D721Med (cell line): ENCODE measurements around the gene CASKIN1.

Source experiments
- DNase-seq: peaks from one replicate; pipeline ENCODE4 v3.0.0; 2011; ENCODE audit warnings: low spot score; ENCODE audit not compliant: insufficient read length
- FAIRE-seq: peaks from 2 replicates; lab custom pipeline; 2011; peaks lifted over from hg19 to GRCh38; lab: Jason Lieb, UNC
- TF ChIP-seq, protein P1 (sequence below): IDR thresholded peaks from 2 replicates; pipeline ENCODE4 v1.5.1; 2012; ENCODE audit warnings: mild to moderate bottlenecking, control low read depth; ENCODE audit not compliant: insufficient read depth; ENCODE audit errors: missing control alignments

The CASKIN1 gene

DNA sequence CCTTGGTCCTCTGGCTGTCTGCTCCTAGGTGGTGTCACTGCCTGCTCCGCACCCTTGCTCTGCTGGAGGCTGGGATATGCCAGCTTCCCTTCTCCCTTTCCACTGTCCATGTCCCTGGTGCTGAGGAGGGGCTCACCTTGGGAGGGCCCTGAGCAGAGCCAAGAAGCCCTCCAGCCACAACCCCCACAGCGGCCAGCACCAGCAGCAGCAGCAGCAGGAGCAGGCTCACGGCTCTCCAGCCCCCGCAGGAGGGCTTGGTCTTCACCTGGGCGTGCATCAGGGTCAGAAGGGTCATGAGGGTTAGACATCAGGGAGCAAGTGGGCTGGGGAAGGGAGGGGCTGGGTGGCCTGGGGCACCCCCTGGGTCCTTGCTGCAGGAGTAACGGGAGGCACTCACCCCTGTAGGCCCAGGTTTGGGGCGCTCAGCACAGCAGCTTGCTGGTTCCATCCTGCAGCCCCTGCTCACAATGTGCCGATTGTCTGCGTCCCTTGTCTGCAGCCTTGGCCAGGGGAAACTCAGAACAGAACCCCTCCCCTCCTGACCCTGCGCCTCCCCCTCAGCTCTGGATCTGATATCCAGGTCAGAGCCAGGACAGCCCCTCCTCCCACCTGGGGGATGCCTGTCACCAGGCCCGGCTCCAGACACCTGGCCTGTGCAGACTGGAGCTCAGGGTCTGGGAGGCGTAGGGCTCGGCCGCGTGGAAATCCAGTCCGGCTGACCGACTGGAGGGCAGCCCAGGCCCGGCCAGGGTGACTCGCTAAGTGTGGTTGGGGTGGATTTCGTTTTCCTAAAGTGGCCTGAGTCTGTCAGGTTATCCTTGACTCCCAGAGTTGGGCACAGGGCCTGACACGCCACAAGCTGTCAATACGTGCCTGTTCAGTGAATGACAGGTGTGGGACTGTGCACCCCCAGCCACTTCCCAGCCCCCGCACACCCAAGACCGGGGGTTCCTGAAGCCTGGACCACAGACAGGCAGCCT, 14.3 kb upstream of the CASKIN1 start, which contains the start of gene BRICD5:
BRICD5 (minus strand) TSS at position 478 of the 980 bp plus-strand sequence; CDS start at position 448, 30 bp downstream.
- FAIRE-seq: no peak
- TF ChIP-seq, protein P1, sequence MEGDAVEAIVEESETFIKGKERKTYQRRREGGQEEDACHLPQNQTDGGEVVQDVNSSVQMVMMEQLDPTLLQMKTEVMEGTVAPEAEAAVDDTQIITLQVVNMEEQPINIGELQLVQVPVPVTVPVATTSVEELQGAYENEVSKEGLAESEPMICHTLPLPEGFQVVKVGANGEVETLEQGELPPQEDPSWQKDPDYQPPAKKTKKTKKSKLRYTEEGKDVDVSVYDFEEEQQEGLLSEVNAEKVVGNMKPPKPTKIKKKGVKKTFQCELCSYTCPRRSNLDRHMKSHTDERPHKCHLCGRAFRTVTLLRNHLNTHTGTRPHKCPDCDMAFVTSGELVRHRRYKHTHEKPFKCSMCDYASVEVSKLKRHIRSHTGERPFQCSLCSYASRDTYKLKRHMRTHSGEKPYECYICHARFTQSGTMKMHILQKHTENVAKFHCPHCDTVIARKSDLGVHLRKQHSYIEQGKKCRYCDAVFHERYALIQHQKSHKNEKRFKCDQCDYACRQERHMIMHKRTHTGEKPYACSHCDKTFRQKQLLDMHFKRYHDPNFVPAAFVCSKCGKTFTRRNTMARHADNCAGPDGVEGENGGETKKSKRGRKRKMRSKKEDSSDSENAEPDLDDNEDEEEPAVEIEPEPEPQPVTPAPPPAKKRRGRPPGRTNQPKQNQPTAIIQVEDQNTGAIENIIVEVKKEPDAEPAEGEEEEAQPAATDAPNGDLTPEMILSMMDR: no peak
- no peak for DNase-seq

DNA sequence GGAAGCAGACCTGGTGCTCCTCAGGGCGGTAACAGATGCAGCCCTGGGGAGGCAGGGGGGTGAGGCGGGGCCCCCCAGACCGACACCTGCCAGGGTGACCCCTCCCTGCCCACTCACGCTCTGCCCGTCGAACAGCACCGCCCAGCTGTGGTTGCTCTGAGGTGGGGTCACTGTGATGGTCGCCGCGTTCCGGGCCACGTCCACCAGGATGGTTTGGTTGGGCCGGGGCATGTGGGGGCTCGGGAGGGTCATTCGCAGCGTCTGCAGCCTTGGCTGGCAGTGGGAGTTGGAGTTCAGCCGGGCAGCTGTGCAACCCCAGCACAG, 13.6 kb upstream of the CASKIN1 start:
- DNase-seq (no peak), FAIRE-seq (no peak)

DNA sequence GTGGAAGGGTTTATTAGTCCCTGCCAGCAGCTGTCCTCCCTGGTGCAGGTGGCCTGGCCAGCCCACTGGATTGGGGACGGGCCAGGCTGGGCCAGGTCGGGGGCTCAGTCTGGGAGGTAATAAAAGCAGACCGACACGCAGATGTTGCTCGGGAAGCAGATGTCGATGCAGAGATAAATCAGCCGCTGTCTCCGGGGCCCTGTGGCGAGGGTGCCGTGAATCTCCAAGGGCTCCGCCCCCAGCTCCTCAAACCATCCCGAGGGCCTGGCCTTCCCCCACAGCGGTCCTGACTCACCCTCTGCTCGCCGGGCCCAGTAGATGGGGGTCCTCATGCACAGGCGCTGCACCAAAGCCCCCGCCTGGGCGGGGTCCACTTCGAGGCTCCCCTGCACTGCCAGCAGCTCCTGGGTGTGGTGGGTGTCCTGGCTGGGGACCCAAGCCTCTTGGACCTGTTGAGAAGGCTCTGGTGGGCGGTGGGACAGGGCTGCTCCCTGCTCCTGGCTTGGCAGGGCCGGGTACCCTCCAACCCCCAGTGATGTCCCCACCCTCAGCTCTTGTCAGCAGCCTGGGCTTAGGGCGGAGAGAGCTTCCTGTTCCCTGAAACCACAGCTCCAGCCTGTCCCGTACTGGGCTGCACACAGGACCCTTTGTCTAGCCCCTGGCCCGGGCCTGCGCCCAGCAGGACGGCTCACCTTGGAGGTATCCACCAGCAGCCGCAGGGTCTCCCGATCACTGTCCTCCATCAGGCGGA, 13.0 kb upstream of the CASKIN1 start:
- DNase-seq (no peak), FAIRE-seq (no peak)
- TF ChIP-seq, protein P1: no peak

More for the DNA sequence above, 13.6 kb upstream of the CASKIN1 start:
- TF ChIP-seq, protein P1: no peak

DNA sequence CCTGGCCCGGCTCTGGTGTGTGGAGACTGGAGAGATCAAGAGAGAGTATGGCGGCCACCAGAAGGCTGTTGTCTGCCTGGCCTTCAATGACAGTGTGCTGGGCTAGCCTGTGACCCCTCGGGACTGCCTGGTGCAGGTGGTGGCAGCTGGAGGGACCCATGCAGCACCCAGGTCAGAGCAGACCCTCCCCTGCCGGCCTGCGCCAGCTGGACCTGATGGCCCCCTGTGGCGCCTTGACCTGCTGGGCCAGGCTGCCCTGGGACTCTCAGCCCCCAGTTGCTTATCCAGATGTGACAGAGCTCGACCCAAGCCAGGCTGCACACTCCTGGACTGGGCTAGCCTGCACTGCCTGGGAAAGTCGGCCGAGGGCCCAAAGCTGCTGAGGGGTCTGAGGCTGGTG, 12.4 kb upstream of the CASKIN1 start:
- no peak for DNase-seq
- TF ChIP-seq, protein P1: no peak
- no peak for FAIRE-seq

DNA sequence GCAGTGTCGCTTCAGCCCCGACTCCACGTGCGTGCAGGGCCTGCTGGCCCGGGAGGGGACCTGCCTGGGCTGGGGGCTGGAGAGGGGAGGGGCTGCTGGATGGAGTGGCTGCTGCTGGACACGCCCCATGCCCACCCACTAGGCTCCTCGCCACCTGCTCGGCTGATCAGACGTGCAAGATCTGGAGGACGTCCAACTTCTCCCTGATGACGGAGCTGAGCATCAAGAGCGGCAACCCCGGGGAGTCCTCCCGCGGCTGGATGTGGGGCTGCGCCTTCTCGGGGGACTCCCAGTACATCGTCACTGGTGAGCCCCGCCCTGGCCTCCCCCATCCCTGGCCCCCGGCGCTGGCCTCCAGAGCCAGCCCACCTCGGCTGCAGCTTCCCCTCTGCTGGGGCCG, 11.9 kb upstream of the CASKIN1 start:
- no peak for DNase-seq
- FAIRE-seq: no peak
- TF ChIP-seq, protein P1: no peak

DNA sequence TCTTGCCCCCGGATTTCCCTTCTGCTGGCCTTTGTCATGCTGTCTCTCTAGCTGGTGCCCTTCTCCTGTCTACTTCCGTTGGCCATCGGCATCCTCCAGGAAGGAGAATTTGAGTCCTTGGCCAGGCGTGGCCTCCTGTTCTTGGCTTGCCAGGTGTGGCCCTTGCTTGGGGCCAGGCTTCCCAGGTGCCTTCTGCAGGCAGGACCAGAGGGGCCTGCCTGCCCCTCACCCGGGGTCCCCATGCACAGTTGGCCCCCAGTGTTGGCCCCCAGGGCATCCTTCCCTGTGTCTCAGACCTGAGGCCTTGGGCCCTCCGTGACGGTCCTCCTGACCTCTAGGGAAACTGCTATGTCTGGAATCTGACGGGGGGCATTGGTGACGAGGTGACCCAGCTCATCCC, 11.5 kb upstream of the CASKIN1 start:
- TF ChIP-seq, protein P1: no peak
- FAIRE-seq: no peak
- DNase-seq: no peak
